ENCODE data around the gene ACKR4. TPM values are rescaled to one million over a fixed set of nuclear protein-coding genes. Genes with fewer than 3 reads are reported as not detected.
"Not testable (repeated sequence)": the region's sequence is repeated elsewhere in the genome, so short reads cannot be mapped to it uniquely, and the experiment has no call there.

Gene ACKR4
- total RNA-seq, 2 experiments from 2014 or later: not detected

DNA sequence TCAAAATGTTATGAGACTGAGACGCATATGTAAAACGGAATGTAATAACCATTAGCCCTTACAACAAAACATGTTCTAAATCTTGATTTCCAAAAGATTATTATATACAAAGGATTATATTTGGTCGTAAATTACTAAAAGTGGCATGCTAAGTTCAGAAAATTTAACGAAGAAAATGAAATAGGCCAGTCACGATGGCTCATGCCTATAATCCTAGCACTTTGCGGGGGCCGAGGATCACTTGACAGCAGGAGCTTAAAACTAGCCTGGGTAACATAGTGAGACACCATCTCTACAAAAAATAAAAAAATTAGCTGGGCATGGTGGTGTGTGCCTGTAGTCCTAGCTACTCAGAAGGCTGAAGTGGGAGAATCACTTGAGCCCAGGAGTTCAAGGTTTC lies 33.5 kb downstream of the ACKR4 start:
- intact Hi-C loops (cut with micrococcal nuclease): no loop called here
- no peaks in the 10 kb centered on the region for H3K9me3 Mint-ChIP-seq
- no peaks in the 10 kb centered on the region for H3K27me3 Mint-ChIP-seq
- ATAC-seq: no peak
- no peak for DNase-seq
- H3K4me1 Mint-ChIP-seq (ENCODE audit: low read depth): peaks cover 7% of the 10 kb centered on the region
- POLR2A ChIA-PET: interaction anchor here (0.5 kb wide), 1 partner anchor 140 kb away, joined by 3 read pairs; no protein-coding TSS in a partner anchor
- CTCF ChIA-PET: interaction anchor here (1.4 to 2.1 kb wide), 2 partner anchors 12 to 95 kb away, joined by 4 to 8 read pairs; no protein-coding TSS in a partner anchor
- no peak overlapping the region for H3K4me3 Mint-ChIP-seq
- no peak overlapping the region for H3K27ac Mint-ChIP-seq
- H3K36me3 Mint-ChIP-seq (ENCODE audit: low read depth): peaks cover 28% of the 10 kb centered on the region
- TF ChIP-seq, protein P1, sequence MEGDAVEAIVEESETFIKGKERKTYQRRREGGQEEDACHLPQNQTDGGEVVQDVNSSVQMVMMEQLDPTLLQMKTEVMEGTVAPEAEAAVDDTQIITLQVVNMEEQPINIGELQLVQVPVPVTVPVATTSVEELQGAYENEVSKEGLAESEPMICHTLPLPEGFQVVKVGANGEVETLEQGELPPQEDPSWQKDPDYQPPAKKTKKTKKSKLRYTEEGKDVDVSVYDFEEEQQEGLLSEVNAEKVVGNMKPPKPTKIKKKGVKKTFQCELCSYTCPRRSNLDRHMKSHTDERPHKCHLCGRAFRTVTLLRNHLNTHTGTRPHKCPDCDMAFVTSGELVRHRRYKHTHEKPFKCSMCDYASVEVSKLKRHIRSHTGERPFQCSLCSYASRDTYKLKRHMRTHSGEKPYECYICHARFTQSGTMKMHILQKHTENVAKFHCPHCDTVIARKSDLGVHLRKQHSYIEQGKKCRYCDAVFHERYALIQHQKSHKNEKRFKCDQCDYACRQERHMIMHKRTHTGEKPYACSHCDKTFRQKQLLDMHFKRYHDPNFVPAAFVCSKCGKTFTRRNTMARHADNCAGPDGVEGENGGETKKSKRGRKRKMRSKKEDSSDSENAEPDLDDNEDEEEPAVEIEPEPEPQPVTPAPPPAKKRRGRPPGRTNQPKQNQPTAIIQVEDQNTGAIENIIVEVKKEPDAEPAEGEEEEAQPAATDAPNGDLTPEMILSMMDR (IDR thresholded peaks at IDR 0.05): no peak

DNA sequence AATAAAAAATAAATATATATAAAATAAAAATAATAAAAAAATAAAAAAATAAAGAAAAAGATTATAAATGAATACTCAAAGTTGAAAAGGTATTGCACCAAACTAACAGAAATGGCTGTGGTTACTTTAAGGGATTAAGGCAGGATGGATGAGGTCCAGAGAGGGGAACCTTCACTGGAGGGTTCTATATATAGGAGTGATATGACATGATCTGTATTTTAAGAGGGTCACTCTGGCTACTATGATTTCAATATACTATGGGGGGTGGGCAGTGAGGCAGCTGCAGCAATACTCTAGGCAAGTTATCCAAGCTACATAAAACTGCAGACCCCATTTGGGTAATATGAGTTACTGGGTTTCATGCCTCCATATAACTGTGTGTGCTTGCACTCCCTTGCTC lies 38.0 kb downstream of the ACKR4 start:
- TF ChIP-seq, protein P1 (IDR thresholded peaks at IDR 0.05): no peak
- ChIA-PET CTCF (interaction anchor here (2.2 kb wide), 1 partner anchor 99 kb away, joined by 15 read pairs; no protein-coding TSS in a partner anchor), POLR2A (no interaction called here)
- Mint-ChIP-seq H3K9me3 (no peaks in the 10 kb centered on the region), H3K36me3 (ENCODE audit: low read depth) (peaks cover 26% of the 10 kb centered on the region), H3K4me1 (ENCODE audit: low read depth) (peaks cover 4% of the 10 kb centered on the region), H3K4me3 (no peak overlapping the region), H3K27ac (no peak overlapping the region), H3K27me3 (no peaks in the 10 kb centered on the region)
- no peak for DNase-seq
- ATAC-seq: no peak
- intact Hi-C loops (cut with micrococcal nuclease): no loop called here

DNA sequence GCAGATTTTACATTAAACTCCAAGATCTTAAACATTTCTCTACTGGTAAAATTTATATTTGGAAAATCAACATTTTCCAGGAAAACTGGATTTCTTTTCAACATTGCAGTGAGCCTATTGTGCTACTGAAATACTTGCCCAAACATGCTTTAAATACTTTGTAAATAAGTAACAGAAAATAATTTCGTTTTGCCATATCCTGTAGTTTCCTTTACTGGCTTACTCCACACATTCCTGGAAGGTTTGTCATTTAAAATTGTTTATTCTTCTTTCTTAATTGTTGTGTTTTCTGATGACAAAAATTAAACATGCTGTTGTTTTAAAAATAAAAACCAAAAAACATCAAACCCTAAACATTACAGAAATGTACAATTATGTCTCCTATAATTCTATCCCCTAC lies 40.5 kb downstream of the ACKR4 start:
- Mint-ChIP-seq H3K27ac (no peak overlapping the region), H3K4me3 (no peak overlapping the region), H3K9me3 (no peaks in the 10 kb centered on the region), H3K4me1 (ENCODE audit: low read depth) (no peaks in the 10 kb centered on the region), H3K27me3 (no peaks in the 10 kb centered on the region), H3K36me3 (ENCODE audit: low read depth) (peaks cover 26% of the 10 kb centered on the region)
- ChIA-PET CTCF (interaction anchor here (6.7 kb wide), 1 partner anchor 102 kb away, joined by 130 read pairs; no protein-coding TSS in a partner anchor), POLR2A (interaction anchor here (0.6 kb wide), 1 partner anchor 1204 kb away, joined by 5 read pairs; no protein-coding TSS in a partner anchor)
- no peak for ATAC-seq
- DNase-seq: no peak
- intact Hi-C loops (cut with micrococcal nuclease): no loop called here
- TF ChIP-seq, protein P1 (IDR thresholded peaks at IDR 0.05): no peak

DNA sequence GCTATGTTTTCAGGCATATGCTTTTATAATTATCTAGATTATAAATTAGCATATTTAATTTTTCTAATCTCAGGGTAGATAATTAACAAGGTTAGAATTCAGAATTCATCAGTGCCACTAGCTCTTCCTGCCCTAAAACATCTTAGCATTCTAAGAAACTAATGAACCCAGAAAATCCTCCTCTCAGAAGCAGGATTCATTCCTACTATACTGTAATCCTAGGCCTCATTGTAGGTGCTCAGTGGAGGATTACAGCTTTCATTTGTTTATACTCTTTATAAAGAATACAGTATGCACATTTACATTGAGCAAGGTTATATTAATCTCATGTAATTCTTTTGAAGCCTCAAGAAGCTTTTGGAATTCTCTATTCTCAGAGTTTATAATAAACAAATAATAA lies 41.6 kb downstream of the ACKR4 start:
- no peak for ATAC-seq
- ChIA-PET CTCF (interaction anchor here (0.6 to 6.7 kb wide), 6 partner anchors 15 to 286 kb away, joined by 3 to 130 read pairs (median 4); partner anchors contain the start of gene ACAD11), POLR2A (no interaction called here)
- peaks cover 20% of the 10 kb centered on the region for H3K36me3 Mint-ChIP-seq (ENCODE audit: low read depth)
- intact Hi-C loops (cut with micrococcal nuclease): no loop called here
- H3K27ac Mint-ChIP-seq: no peak overlapping the region
- TF ChIP-seq, protein P1 (IDR thresholded peaks at IDR 0.05): no peak
- no peak overlapping the region for H3K4me3 Mint-ChIP-seq
- H3K27me3 Mint-ChIP-seq: no peaks in the 10 kb centered on the region
- no peaks in the 10 kb centered on the region for H3K9me3 Mint-ChIP-seq
- no peak for DNase-seq
- peaks cover 6% of the 10 kb centered on the region for H3K4me1 Mint-ChIP-seq (ENCODE audit: low read depth)

DNA sequence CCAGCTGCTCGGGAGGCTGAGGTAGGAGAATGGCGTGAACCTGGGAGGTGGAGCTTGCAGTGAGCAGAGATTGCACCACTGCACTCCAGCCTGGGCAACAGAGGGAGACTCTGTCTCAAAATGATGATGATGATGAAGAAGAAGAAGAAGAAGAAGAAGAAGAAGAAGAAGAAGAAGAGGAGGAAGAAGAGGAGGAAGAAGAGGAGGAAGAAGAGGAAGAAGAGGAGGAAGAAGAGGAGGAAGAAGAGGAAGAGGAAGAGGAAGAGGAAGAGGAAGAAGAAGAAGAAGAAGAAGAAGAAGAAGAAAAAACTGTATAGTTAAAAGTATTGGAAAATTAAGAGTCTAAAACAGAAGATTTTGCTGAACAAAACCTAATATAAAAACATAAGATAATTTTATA lies 44.4 kb downstream of the ACKR4 start:
- H3K4me3 Mint-ChIP-seq; DNase-seq; H3K27me3 Mint-ChIP-seq; H3K27ac Mint-ChIP-seq; POLR2A ChIA-PET; ATAC-seq; H3K4me1 Mint-ChIP-seq (ENCODE audit: low read depth); H3K9me3 Mint-ChIP-seq: not testable (repeated sequence)
- CTCF ChIA-PET: interaction anchor here (0.6 to 6.7 kb wide), 18 partner anchors 11 to 290 kb away, joined by 3 to 130 read pairs (median 6); partner anchors contain the start of genes ACAD11 and UBA5
- intact Hi-C loops (cut with micrococcal nuclease): loop anchor here (10.0 kb wide), 1 partner anchor 287 kb away; no protein-coding TSS in a partner anchor
- H3K36me3 Mint-ChIP-seq (ENCODE audit: low read depth): peaks cover 11% of the 10 kb centered on the region

All from activated CD8-positive, alpha-beta T cell treated with anti-CD3 and anti-CD28 coated beads for 36 hours (primary cell).